ENCODE results near the gene UGT1A9. TPM values are rescaled to one million over a fixed set of nuclear protein-coding genes. Genes with fewer than 3 reads are reported as not detected.

UGT1A9 gene
- polyA plus RNA-seq, 1 donor (not counting 4 experiments of a cell fraction or from before 2014, with no cell fraction given): not detected

- peaks cover 5% of the 10 kb centered on the region for H3K27me3 ChIP-seq (ENCODE audit: control insufficient read depth, extremely low read depth, insufficient read depth, low read length)
- H3K9ac ChIP-seq (ENCODE audit: control insufficient read depth, extremely low read depth, insufficient read depth, low read length): no peak overlapping the region
- H3K4me3 ChIP-seq (ENCODE audit: control insufficient read depth in 2 of 3, extremely low read depth in 1 of 3, insufficient read depth in 2 of 3, low read depth in 1 of 3, low read length in 3 of 3): no peak overlapping the region
- no peak for TF ChIP-seq EZH2 (IDR thresholded peaks at IDR 0.05; ENCODE audit: low read length)
- TF ChIP-seq, protein P1, sequence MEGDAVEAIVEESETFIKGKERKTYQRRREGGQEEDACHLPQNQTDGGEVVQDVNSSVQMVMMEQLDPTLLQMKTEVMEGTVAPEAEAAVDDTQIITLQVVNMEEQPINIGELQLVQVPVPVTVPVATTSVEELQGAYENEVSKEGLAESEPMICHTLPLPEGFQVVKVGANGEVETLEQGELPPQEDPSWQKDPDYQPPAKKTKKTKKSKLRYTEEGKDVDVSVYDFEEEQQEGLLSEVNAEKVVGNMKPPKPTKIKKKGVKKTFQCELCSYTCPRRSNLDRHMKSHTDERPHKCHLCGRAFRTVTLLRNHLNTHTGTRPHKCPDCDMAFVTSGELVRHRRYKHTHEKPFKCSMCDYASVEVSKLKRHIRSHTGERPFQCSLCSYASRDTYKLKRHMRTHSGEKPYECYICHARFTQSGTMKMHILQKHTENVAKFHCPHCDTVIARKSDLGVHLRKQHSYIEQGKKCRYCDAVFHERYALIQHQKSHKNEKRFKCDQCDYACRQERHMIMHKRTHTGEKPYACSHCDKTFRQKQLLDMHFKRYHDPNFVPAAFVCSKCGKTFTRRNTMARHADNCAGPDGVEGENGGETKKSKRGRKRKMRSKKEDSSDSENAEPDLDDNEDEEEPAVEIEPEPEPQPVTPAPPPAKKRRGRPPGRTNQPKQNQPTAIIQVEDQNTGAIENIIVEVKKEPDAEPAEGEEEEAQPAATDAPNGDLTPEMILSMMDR (optimal IDR thresholded peaks at IDR 0.05 in 1 of 3, IDR thresholded peaks at IDR 0.05 in 1 of 3, conservative IDR thresholded peaks at IDR 0.05 in 1 of 3; ENCODE audit: extremely low read depth in 1 of 3, insufficient read depth in 2 of 3, low read length in 3 of 3): no peak
- dilution Hi-C loops (cut with MboI; ENCODE audit: extremely low pct_ligation_motif_present, low sequenced_read_pairs): no loop called here
- no peaks in the 10 kb centered on the region for H3K79me2 ChIP-seq (ENCODE audit: control insufficient read depth, insufficient read depth, low read length)
- DNase-seq (ENCODE audit: low read depth, low spot score): no peak
- H3K4me1 ChIP-seq (ENCODE audit: control insufficient read depth, extremely low read depth, insufficient read depth, low read length): no peaks in the 10 kb centered on the region
- no peak for FAIRE-seq
- no peak overlapping the region for H2AFZ ChIP-seq (ENCODE audit: control insufficient read depth, low read length)
- H3K27ac ChIP-seq (ENCODE audit: control insufficient read depth, insufficient read depth, low read length): no peak overlapping the region
- no peaks in the 10 kb centered on the region for H3K9me3 ChIP-seq (ENCODE audit: control insufficient read depth, low read depth, low read length)
- no peaks in the 10 kb centered on the region for H3K36me3 ChIP-seq (ENCODE audit: control insufficient read depth in 2 of 2, extremely low read depth in 1 of 2, insufficient read depth in 2 of 2, low read length in 2 of 2)
- no peak overlapping the region for H3K4me2 ChIP-seq (ENCODE audit: control insufficient read depth, extremely low read depth, insufficient read depth, low read depth, low read length)
- H3K9me1 ChIP-seq (ENCODE audit: control insufficient read depth, extremely low read depth, insufficient read depth, low read length): no peaks in the 10 kb centered on the region
- H4K20me1 ChIP-seq (ENCODE audit: control insufficient read depth, extremely low read depth, insufficient read depth, low read length): no peaks in the 10 kb centered on the region
Measured at GRCh38 chr2:233817995-233818638, 146.4 kb downstream of the UGT1A9 start.

- H3K36me3 ChIP-seq (ENCODE audit: control insufficient read depth in 2 of 2, extremely low read depth in 1 of 2, insufficient read depth in 2 of 2, low read length in 2 of 2): no peaks in the 10 kb centered on the region
- H2AFZ ChIP-seq (ENCODE audit: control insufficient read depth, low read length): no peak overlapping the region
- no peaks in the 10 kb centered on the region for H3K4me1 ChIP-seq (ENCODE audit: control insufficient read depth, extremely low read depth, insufficient read depth, low read length)
- no peak for DNase-seq (ENCODE audit: low read depth, low spot score)
- no peak overlapping the region for H3K4me2 ChIP-seq (ENCODE audit: control insufficient read depth, extremely low read depth, insufficient read depth, low read depth, low read length)
- dilution Hi-C loops (cut with MboI; ENCODE audit: extremely low pct_ligation_motif_present, low sequenced_read_pairs): no loop called here
- no peaks in the 10 kb centered on the region for H4K20me1 ChIP-seq (ENCODE audit: control insufficient read depth, extremely low read depth, insufficient read depth, low read length)
- H3K9ac ChIP-seq (ENCODE audit: control insufficient read depth, extremely low read depth, insufficient read depth, low read length): no peak overlapping the region
- peaks cover 5% of the 10 kb centered on the region for H3K27me3 ChIP-seq (ENCODE audit: control insufficient read depth, extremely low read depth, insufficient read depth, low read length)
- H3K79me2 ChIP-seq (ENCODE audit: control insufficient read depth, insufficient read depth, low read length): no peaks in the 10 kb centered on the region
- no peaks in the 10 kb centered on the region for H3K9me1 ChIP-seq (ENCODE audit: control insufficient read depth, extremely low read depth, insufficient read depth, low read length)
- TF ChIP-seq, protein P1 (optimal IDR thresholded peaks at IDR 0.05 in 1 of 3, IDR thresholded peaks at IDR 0.05 in 1 of 3, conservative IDR thresholded peaks at IDR 0.05 in 1 of 3; ENCODE audit: extremely low read depth in 1 of 3, insufficient read depth in 2 of 3, low read length in 3 of 3): no peak
- no peak for TF ChIP-seq EZH2 (IDR thresholded peaks at IDR 0.05; ENCODE audit: low read length)
- FAIRE-seq: no peak
- H3K4me3 ChIP-seq (ENCODE audit: control insufficient read depth in 2 of 3, extremely low read depth in 1 of 3, insufficient read depth in 2 of 3, low read depth in 1 of 3, low read length in 3 of 3): no peak overlapping the region
- no peaks in the 10 kb centered on the region for H3K9me3 ChIP-seq (ENCODE audit: control insufficient read depth, low read depth, low read length)
- no peak overlapping the region for H3K27ac ChIP-seq (ENCODE audit: control insufficient read depth, insufficient read depth, low read length)
Measured at GRCh38 chr2:233818639-233819621, 147.2 kb downstream of the UGT1A9 start.

Data from keratinocyte (primary cell).